Measurements from ENCODE around the gene FAF2. TPM values are rescaled to one million over a fixed set of nuclear protein-coding genes. Genes with fewer than 3 reads are reported as not detected.
"Not testable (repeated sequence)": the region's sequence is repeated elsewhere in the genome, so short reads cannot be mapped to it uniquely, and the experiment has no call there.

The FAF2 gene
- total RNA-seq, 4 donors from 2014 or later, result 14.0 to 20.7 (median 14.7) TPM

- Histone ChIP-seq H3K36me3 (peaks cover 0 to 56% of the 10 kb centered on the region in 2 donors), H3K4me3 (no peak overlapping the region), H3K27me3 (no peaks in the 10 kb centered on the region), H3K4me1 (no peaks in the 10 kb centered on the region), H3K27ac (no peak overlapping the region), H3K9me3 (no peaks in the 10 kb centered on the region)
- ATAC-seq (no peak), DNase-seq (no peak)
- in situ Hi-C loops (cut with MboI; ENCODE audit: low sequenced_read_pairs in 4 of 4), result no loop called here
- TF ChIP-seq CTCF (IDR thresholded peaks at IDR 0.05 in 4 of 5, conservative IDR thresholded peaks at IDR 0.05 in 1 of 5) (no peak), POLR2A (IDR thresholded peaks at IDR 0.05) (no peak)
- intact Hi-C loops (cut with DNase I; ENCODE audit: low total_unique reads), result no loop called here
These were observed 38.1 kb downstream of the FAF2 start for GRCh38 chr5:176486189-176486757.

- H3K9me3 ChIP-seq; intact Hi-C loops (cut with DNase I; ENCODE audit: low total_unique reads); DNase-seq; H3K4me3 ChIP-seq; H3K27ac ChIP-seq; H3K4me1 ChIP-seq; in situ Hi-C loops (cut with MboI; ENCODE audit: low sequenced_read_pairs in 4 of 4); ATAC-seq; H3K27me3 ChIP-seq: not testable (repeated sequence)
- peaks cover 0 to 59% of the 10 kb centered on the region in 2 donors for H3K36me3 ChIP-seq
These were observed 39.0 kb downstream of the FAF2 start for GRCh38 chr5:176487160-176487559.

GRCh38 chr5:176489077-176489476, 40.9 kb downstream of the FAF2 start:
- Histone ChIP-seq H3K4me3 (no peak overlapping the region), H3K4me1 (no peaks in the 10 kb centered on the region), H3K9me3 (no peaks in the 10 kb centered on the region), H3K27me3 (no peaks in the 10 kb centered on the region), H3K27ac (no peak overlapping the region), H3K36me3 (peaks cover 0 to 77% of the 10 kb centered on the region in 2 donors)
- in situ Hi-C loops (cut with MboI; ENCODE audit: low sequenced_read_pairs in 4 of 4), result no loop called here
- intact Hi-C loops (cut with DNase I; ENCODE audit: low total_unique reads), result no loop called here
- ATAC-seq (no peak), DNase-seq (no peak)
- TF ChIP-seq POLR2A (IDR thresholded peaks at IDR 0.05), result no peak
- no peak for TF ChIP-seq CTCF (IDR thresholded peaks at IDR 0.05 in 4 of 5, conservative IDR thresholded peaks at IDR 0.05 in 1 of 5)

- Histone ChIP-seq H3K4me1 (no peaks in the 10 kb centered on the region), H3K4me3 (no peak overlapping the region), H3K27me3 (no peaks in the 10 kb centered on the region), H3K9me3 (no peaks in the 10 kb centered on the region), H3K27ac (no peak overlapping the region), H3K36me3 (peaks cover 0 to 90% of the 10 kb centered on the region in 2 donors)
- DNase-seq (no peak), ATAC-seq (no peak)
- in situ Hi-C loops (cut with MboI; ENCODE audit: low sequenced_read_pairs in 4 of 4), result no loop called here
- TF ChIP-seq CTCF (IDR thresholded peaks at IDR 0.05 in 4 of 5, conservative IDR thresholded peaks at IDR 0.05 in 1 of 5), result no peak
- TF ChIP-seq POLR2A (IDR thresholded peaks at IDR 0.05), result no peak
- intact Hi-C loops (cut with DNase I; ENCODE audit: low total_unique reads), result no loop called here
These were observed 42.1 kb downstream of the FAF2 start for GRCh38 chr5:176490301-176490700.

- no peaks in the 10 kb centered on the region for H3K27me3 ChIP-seq
- peaks cover 0 to 92% of the 10 kb centered on the region in 2 donors for H3K36me3 ChIP-seq
These were observed 42.9 kb downstream of the FAF2 start for GRCh38 chr5:176491101-176491502.

More at GRCh38 chr5:176491101-176491502, 42.9 kb downstream of the FAF2 start:
- intact Hi-C loops (cut with DNase I; ENCODE audit: low total_unique reads), result no loop called here
- no peaks in the 10 kb centered on the region for H3K9me3 ChIP-seq
- H3K4me1 ChIP-seq, result no peaks in the 10 kb centered on the region
- no peak overlapping the region for H3K4me3 ChIP-seq
- in situ Hi-C loops (cut with MboI; ENCODE audit: low sequenced_read_pairs in 4 of 4), result no loop called here
- TF ChIP-seq POLR2A (IDR thresholded peaks at IDR 0.05) (no peak), CTCF (IDR thresholded peaks at IDR 0.05 in 4 of 5, conservative IDR thresholded peaks at IDR 0.05 in 1 of 5) (no peak)
- DNase-seq, result no peak
- no peak overlapping the region for H3K27ac ChIP-seq
- no peak for ATAC-seq
